Stomach smooth muscle (tissue), 2 donors: ENCODE measurements around the gene RNF123.
"Not testable (repeated sequence)": the region's sequence is repeated elsewhere in the genome, so short reads cannot be mapped to it uniquely, and the experiment has no call there.

Experiments
- H3K27ac ChIP-seq: one replicate; pipeline ENCODE4 v1.7.0; 2013; ENCODE audit warnings: mild to moderate bottlenecking, low read length, inconsistent platforms
- H3K27me3 ChIP-seq, 2 donors: one replicate each; pipeline ENCODE4 v1.7.0; 2013; ENCODE audit warnings: low read length in 2 of 2; ENCODE audit not compliant: insufficient read depth in 2 of 2, control insufficient read depth in 1 of 2
- H3K36me3 ChIP-seq, 2 donors: one replicate each; pipeline ENCODE4 v1.7.0; 2013; ENCODE audit warnings: low read length in 2 of 2; ENCODE audit not compliant: control insufficient read depth in 2 of 2, insufficient read depth in 2 of 2
- H3K4me1 ChIP-seq: one replicate; pipeline ENCODE4 v1.7.0; 2013; ENCODE audit warnings: low read length; ENCODE audit not compliant: control insufficient read depth, insufficient read depth
- H3K4me3 ChIP-seq, 2 donors: one replicate each; pipeline ENCODE4 v1.7.0; 2013; ENCODE audit warnings: low read length in 2 of 2
- H3K9ac ChIP-seq, 2 donors: one replicate each; pipeline ENCODE4 v1.7.0; 2013; ENCODE audit warnings: low read length in 2 of 2, mild to moderate bottlenecking in 1 of 2
- H3K9me3 ChIP-seq, 2 donors: one replicate each; pipeline ENCODE4 v1.7.0; 2013; ENCODE audit warnings: low read length in 2 of 2; ENCODE audit not compliant: control insufficient read depth in 2 of 2
- donor health status: healthy.
- donor health status: Pancreatic carcinoma.

RNF123 gene

DNA sequence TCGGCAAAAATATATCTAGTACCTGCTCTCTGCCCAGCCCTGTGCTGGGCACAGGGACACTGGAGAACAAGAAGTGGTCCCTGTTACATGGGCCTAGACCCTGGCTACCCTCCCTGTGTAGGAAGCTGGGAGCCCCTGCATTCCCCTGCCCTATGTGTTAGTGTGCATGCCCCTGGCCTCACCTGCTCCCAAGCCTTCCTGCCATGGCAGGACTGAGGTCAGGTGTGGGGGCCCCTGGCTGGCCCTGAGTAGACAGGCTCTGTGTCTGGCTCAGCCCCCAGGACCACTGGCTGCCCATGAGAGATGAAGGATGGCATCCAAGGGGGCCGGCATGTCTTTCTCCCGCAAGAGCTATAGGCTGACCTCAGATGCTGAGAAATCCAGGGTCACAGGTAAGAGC, 1.5 kb downstream of the RNF123 start:
- peak overlapping the region in 1 of 2 donors; percentile 4 for H3K9ac ChIP-seq
- H3K36me3 ChIP-seq, H3K9me3 ChIP-seq, H3K4me3 ChIP-seq, H3K27ac ChIP-seq, H3K27me3 ChIP-seq: not testable (repeated sequence)
- peaks cover 26% of the 10 kb centered on the region for H3K4me1 ChIP-seq

DNA sequence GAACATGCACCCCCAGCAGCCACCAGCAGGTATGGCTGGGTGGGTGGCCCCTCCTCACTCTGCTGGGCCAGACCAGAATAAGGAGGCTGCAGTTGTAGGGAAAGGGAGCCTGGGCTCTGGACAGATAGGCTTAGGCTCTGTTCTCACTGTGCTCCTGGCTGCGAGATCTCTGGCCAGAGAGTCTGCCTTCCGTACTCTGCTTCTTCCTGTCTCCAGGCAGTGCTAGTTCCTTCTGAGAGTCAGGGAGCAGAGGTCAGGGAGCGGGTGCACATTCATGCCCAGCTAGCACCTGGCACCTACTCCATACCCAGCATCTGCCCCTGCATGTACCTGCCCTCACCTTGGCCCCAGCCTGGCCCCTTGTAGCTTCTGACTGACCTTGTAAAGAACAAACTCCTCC, 2.1 kb downstream of the RNF123 start:
- not testable (repeated sequence) for H3K36me3 ChIP-seq, H3K27ac ChIP-seq, H3K4me3 ChIP-seq, H3K9me3 ChIP-seq, H3K27me3 ChIP-seq
- Histone ChIP-seq H3K9ac (peak overlapping the region in 1 of 2 donors; percentile 51), H3K4me1 (peaks cover 23% of the 10 kb centered on the region)

DNA sequence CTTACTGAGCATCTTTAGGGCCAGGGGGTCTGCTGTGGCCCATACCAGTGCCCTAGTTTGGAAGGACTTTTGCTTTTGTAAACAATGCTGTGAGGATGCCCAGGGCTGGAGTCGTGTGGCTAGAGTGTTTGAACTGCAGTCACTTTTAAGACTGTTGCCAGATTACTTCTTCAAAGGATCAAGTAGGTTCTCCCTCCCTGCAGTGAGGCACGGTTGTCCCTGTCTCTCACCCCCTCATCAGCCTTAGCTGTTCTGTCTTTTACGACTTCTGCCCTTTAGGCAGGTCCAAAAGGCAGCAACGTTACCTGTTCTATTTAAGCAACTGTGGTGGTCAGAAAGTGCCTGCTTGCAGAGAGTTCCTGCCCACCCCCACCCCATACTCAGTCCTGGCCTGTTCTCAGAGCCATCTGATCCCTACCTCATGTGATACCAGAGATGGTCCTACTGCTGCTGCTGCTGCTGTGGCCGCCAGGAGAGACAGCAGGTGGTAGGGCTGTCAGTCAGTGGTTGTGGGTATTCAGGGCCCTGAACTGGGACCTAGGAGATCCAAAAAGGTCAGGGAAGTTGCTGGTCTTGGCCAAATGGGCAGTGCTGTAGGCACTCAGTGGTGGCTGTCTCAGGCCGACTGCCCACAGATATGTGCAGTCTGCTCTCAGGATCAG, 5.2 kb downstream of the RNF123 start:
- not testable (repeated sequence) for H3K36me3 ChIP-seq, H3K9ac ChIP-seq, H3K4me3 ChIP-seq, H3K27me3 ChIP-seq, H3K9me3 ChIP-seq, H3K27ac ChIP-seq
- H3K4me1 ChIP-seq, result peaks cover 12% of the 10 kb centered on the region

DNA sequence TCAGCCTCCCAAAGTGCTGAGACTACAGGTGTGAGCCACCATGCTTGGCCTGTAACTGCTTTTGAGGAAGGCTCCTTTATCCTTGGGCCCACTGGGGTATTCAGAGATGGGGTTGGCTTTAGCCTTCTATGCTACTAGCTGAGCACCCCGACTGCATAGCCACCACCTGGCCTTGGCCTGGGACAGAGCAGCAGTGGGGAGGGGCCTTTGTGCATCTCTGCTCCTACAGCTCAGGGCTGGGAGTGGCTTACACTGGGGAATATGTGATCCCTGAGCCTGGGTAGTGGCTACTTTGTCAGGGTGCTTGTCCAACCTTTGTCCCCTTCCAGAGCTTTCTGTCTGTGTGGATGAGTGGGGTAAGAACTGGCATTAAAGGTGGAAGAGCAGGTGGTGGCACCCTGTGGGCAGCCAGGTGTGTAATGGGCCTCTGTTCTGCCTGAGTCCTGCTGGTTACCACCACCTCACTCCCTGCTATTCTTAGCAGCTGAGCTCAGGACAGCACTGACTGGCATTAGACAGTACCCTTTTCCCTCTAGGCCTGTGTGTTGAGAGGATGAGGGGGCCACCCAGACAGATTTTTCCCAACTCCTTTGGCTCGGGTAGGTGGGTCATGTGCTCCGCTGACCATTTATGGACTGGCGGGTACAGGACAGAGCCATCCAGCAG, 6.1 kb downstream of the RNF123 start:
- not testable (repeated sequence) for H3K27me3 ChIP-seq, H3K9ac ChIP-seq, H3K9me3 ChIP-seq, H3K36me3 ChIP-seq, H3K27ac ChIP-seq, H3K4me1 ChIP-seq, H3K4me3 ChIP-seq

DNA sequence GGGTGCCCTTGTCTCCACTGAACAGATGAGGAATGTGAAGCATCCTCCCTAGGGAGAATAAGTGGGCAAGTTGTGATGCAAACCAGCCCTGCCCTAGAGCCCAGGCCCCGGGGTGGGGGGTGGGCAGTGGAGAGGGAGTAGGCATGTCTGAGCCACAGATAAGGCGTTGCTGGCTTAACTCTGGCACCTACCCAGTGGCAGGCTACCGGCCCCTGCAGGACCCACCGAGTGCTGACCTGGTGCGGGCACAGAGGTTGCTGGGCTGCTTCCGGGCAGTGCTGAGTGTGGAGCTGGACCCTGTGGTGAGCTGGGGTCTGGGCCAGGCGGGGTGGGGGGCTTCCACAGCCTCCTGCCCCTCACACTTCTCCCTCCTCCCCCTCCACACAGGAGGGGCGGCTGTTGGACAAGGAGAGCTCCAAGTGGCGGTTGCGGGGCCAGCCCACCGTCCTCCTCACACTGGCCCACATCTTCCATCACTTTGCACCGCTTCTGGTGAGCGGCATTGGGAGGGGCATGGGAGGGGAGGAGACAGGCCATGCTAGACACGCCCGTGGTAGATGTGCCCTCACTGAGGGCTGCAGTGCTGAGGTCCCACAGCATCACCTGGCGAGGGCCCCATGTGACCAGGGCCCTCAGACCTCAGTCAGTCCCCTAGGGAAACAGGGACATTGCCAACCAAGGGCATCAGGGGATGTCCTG, 10.1 kb downstream of the RNF123 start:
- H3K9ac ChIP-seq, result no peak overlapping the region
- no peaks in the 10 kb centered on the region for H3K9me3 ChIP-seq
- no peaks in the 10 kb centered on the region for H3K27me3 ChIP-seq
- H3K4me3 ChIP-seq, result no peak overlapping the region
- H3K36me3 ChIP-seq, result peaks cover 8 to 18% of the 10 kb centered on the region in 2 donors
- no peak overlapping the region for H3K27ac ChIP-seq
- no peaks in the 10 kb centered on the region for H3K4me1 ChIP-seq

DNA sequence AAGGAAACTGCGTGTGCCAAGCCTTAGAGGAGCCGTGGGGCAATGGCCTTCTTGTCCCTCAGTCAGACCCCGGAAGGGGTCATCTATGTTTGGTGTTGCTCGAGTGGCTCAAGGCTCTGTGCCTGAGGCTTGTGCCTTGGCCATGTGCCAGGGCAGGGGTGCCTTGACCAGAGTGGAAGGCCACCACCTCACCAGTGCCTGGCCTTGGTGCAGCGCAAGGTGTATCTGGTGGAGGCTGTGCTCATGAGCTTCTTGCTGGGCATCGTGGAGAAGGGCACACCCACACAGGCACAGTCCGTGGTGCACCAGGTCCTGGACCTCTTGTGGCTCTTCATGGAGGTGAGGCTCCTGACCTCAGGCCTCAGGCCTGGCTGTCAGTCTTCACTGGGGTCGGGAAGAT, 10.7 kb downstream of the RNF123 start:
- H3K4me1 ChIP-seq, result no peaks in the 10 kb centered on the region
- H3K36me3 ChIP-seq, result peaks cover 8 to 18% of the 10 kb centered on the region in 2 donors
- H3K9me3 ChIP-seq, result no peaks in the 10 kb centered on the region
- H3K9ac ChIP-seq, result no peak overlapping the region
- H3K27ac ChIP-seq, result no peak overlapping the region
- H3K4me3 ChIP-seq, result no peak overlapping the region
- H3K27me3 ChIP-seq, result no peaks in the 10 kb centered on the region

DNA sequence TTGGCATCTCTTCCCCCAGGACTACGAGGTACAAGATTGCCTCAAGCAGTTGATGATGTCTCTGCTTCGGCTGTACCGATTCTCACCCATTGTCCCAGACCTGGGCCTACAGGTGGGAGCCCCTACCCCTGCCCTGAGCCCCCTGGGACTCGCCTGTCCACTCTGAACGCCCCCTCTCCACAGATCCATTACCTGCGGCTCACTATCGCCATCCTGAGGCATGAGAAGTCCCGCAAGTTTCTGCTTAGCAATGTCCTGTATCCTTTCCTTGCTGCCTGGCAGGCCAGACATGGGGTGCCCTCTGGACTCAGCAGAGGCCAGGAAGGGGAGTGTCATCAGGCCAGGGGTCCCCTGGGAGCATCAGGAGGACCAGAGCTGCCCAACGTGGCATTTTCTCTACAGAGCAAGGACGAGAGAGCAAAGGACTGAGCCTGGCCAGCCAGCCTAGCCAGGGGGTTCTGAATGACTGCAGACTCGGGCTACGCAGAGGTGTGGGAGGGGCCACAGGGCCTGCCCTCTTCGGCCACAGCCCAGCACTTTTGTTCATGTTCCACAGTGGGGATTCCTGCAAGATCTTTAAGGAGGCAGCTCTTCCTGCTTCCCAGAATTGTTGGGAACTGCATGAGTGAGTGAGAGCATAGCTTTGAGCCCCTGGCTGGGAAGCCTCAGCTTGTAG, 11.2 kb downstream of the RNF123 start:
- Histone ChIP-seq H3K36me3 (peaks cover 8 to 19% of the 10 kb centered on the region in 2 donors), H3K27me3 (no peaks in the 10 kb centered on the region), H3K4me1 (no peaks in the 10 kb centered on the region), H3K4me3 (no peak overlapping the region), H3K27ac (no peak overlapping the region), H3K9me3 (no peaks in the 10 kb centered on the region), H3K9ac (no peak overlapping the region)

DNA sequence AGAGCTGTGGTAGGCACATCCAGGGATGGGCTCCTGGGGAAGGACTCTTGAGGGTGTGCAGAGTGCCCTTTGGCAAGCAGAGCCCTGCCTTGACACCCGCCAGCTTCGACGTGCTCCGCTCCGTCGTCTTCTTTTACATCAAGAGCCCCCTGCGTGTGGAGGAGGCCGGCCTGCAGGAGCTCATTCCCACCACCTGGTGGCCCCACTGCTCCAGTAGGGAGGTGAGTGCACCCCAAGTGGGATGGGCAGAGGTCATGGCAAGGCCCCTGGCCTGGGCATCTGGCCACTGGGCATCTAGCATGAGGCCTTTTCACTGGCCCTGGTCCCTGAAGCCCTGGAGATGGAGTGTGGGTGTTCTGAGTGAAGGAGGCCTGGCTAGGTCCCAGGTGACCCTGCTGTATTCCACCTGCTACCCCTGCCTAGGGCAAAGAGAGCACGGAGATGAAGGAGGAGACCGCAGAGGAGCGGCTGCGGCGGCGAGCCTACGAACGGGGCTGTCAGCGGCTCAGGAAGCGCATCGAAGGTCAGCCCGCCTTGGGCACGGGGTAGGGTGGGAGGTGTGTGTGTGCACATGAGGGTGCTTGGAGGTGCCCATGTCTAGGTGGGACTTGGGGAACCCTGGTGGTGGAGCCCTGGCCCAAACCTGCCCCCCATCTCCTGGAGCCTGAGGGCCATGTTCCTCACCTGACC, 12.2 kb downstream of the RNF123 start:
- H3K36me3 ChIP-seq, result peaks cover 8 to 22% of the 10 kb centered on the region in 2 donors
- H3K9ac ChIP-seq, result no peak overlapping the region
- no peaks in the 10 kb centered on the region for H3K4me1 ChIP-seq
- H3K4me3 ChIP-seq, result no peak overlapping the region
- H3K27ac ChIP-seq, result no peak overlapping the region
- H3K27me3 ChIP-seq, result no peaks in the 10 kb centered on the region
- no peaks in the 10 kb centered on the region for H3K9me3 ChIP-seq

DNA sequence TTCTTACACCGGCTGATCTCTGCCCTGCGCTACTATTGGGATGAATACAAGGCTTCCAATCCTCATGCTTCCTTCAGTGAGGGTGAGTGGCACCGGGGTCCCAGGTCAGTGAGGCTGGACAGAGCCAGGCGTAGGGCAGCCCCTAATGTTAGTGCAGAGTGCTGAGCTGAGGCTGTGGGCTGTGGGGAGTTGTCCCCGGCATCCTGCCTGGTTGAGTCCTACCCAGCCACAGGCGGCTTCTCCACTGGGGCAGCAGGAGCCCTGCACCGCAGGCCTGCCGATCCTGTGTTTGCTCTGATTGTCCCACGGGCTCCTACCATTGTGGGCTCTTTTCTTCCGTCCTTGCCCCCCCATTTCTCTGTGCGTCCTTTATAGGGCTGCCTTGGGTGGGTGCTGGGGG, 13.3 kb downstream of the RNF123 start:
- Histone ChIP-seq H3K4me3 (no peak overlapping the region), H3K9ac (no peak overlapping the region), H3K27me3 (no peaks in the 10 kb centered on the region), H3K4me1 (no peaks in the 10 kb centered on the region), H3K36me3 (peaks cover 5 to 24% of the 10 kb centered on the region in 2 donors), H3K9me3 (no peaks in the 10 kb centered on the region), H3K27ac (no peak overlapping the region)

DNA sequence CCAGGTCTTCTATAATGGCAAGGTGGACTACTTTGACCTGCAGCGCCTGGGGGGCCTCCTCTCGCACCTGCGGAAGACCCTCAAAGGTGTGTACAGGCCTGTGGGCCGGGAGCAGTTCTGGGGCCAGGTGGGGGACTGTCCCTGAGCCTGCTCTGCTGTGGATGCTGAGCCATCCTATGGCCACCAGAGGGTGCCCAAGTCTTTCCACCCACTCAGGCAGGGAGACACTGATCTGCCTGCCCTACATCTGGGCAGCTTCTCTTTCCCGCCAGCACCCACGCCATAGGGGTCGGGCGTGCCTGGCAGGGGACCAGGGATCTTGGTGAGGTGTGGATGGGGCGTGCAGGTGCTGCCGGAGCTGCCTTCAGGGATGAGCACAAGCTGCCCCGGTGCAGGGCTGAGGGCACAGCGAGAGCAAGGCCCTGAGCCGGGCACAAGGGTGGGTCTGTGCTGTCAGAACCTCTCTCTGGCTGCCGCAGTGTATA, 14.1 kb downstream of the RNF123 start:
- no peak overlapping the region for H3K9ac ChIP-seq
- H3K4me1 ChIP-seq, result no peaks in the 10 kb centered on the region
- no peaks in the 10 kb centered on the region for H3K9me3 ChIP-seq
- no peaks in the 10 kb centered on the region for H3K27me3 ChIP-seq
- no peak overlapping the region for H3K27ac ChIP-seq
- H3K36me3 ChIP-seq, result peaks cover 7 to 18% of the 10 kb centered on the region in 2 donors
- no peak overlapping the region for H3K4me3 ChIP-seq
